HepG2 (cell line): ENCODE data around the gene CDC42BPG. TPM values are rescaled to one million over a fixed set of nuclear protein-coding genes. Genes with fewer than 3 reads are reported as not detected.

ENCODE experiments used
- ASH2L ChIP-seq: fragments of 300-600, 200-600 bp; sonication (generic); IDR thresholded peaks from 2 replicates; pipeline ENCODE4 v1.7.0; 2017; ENCODE audit warnings: low read depth, mild to moderate bottlenecking, moderate library complexity, mixed read lengths, low read length; ENCODE audit not compliant: insufficient read length
- CSRNP1 ChIP-seq: sonication (generic); formaldehyde crosslinking; IDR thresholded peaks from 2 replicates; pipeline ENCODE4 v1.8.1; 2023; ENCODE audit warnings: mild to moderate bottlenecking, missing genetic modification reagents
- DPF2 ChIP-seq: sonication (generic); formaldehyde crosslinking; IDR thresholded peaks from 2 replicates; pipeline ENCODE4 v1.4.0; 2020; ENCODE audit warnings: mild to moderate bottlenecking, low read depth, missing genetic modification reagents, borderline replicate concordance
- GATAD1 ChIP-seq: IDR thresholded peaks from 2 replicates; pipeline ENCODE4 v1.6.1; 2016; ENCODE audit warnings: missing genetic modification reagents, missing compliant biosample characterization
- HDAC2 ChIP-seq: sonication (generic); formaldehyde crosslinking; IDR thresholded peaks from 2 replicates; pipeline ENCODE4 v1.4.0; 2020; ENCODE audit warnings: missing genetic modification reagents
- HOXA3 ChIP-seq: sonication (generic); formaldehyde crosslinking; IDR thresholded peaks from 2 replicates; pipeline ENCODE4 v1.5.0; 2020; ENCODE audit warnings: missing genetic modification reagents
- PHF21A ChIP-seq: sonication (generic); formaldehyde crosslinking; IDR thresholded peaks from 2 replicates; pipeline ENCODE4 v1.5.0; 2020; ENCODE audit warnings: mild to moderate bottlenecking, missing genetic modification reagents
- RBAK ChIP-seq: sonication (generic); formaldehyde crosslinking; IDR thresholded peaks from 2 replicates; pipeline ENCODE4 v1.5.1; 2020; ENCODE audit warnings: mild to moderate bottlenecking, missing genetic modification reagents
- RNF2 ChIP-seq: fragments of 450-650 bp; conservative IDR thresholded peaks from 2 replicates; pipeline ENCODE4 v1.6.1; 2016; ENCODE audit warnings: low read depth
- TCF7 ChIP-seq: sonication (generic); IDR thresholded peaks from 2 replicates; pipeline ENCODE4 v1.6.1; 2016; ENCODE audit warnings: antibody characterized with exemption, low read depth
- TERF1 ChIP-seq: sonication (generic); formaldehyde crosslinking; IDR thresholded peaks from 2 replicates; pipeline ENCODE4 v1.8.0; 2022; ENCODE audit warnings: mild to moderate bottlenecking, missing genetic modification reagents, moderate library complexity
- TSC22D2 ChIP-seq: sonication (generic); formaldehyde crosslinking; IDR thresholded peaks from 2 replicates; pipeline ENCODE4 v1.5.1; 2020; ENCODE audit warnings: missing genetic modification reagents, mild to moderate bottlenecking, borderline replicate concordance
- U2AF2 ChIP-seq: fragments of 200-400 bp; formaldehyde crosslinking; IDR thresholded peaks from 2 replicates; pipeline ENCODE4 v1.6.1; 2017; ENCODE audit warnings: low read depth, mild to moderate bottlenecking, low read length
- ZBTB21 ChIP-seq: sonication (generic); formaldehyde crosslinking; IDR thresholded peaks from 2 replicates; pipeline ENCODE4 v1.4.0; 2020; ENCODE audit warnings: missing genetic modification reagents
- ZKSCAN1 ChIP-seq: fragments of 150-350 bp; IDR thresholded peaks from 2 replicates; pipeline ENCODE4 v1.6.1; 2014; ENCODE audit warnings: low read length
- ZNF12 ChIP-seq: sonication (generic); formaldehyde crosslinking; IDR thresholded peaks from 2 replicates; pipeline ENCODE4 v1.5.0; 2020; ENCODE audit warnings: missing genetic modification reagents
- ZNF160 ChIP-seq: sonication (generic); formaldehyde crosslinking; IDR thresholded peaks from 2 replicates; pipeline ENCODE4 v1.8.0; 2022; ENCODE audit warnings: mild to moderate bottlenecking, inconsistent platforms, missing genetic modification reagents
- ZNF572 ChIP-seq: sonication (generic); formaldehyde crosslinking; IDR thresholded peaks from 2 replicates; pipeline ENCODE4 v1.5.1; 2020; ENCODE audit warnings: mild to moderate bottlenecking, missing genetic modification reagents
- ZNF709 ChIP-seq: sonication (generic); formaldehyde crosslinking; IDR thresholded peaks from 2 replicates; pipeline ENCODE4 v1.5.0; 2020; ENCODE audit warnings: mild to moderate bottlenecking, missing genetic modification reagents
- ZNF746 ChIP-seq: sonication (generic); formaldehyde crosslinking; IDR thresholded peaks from 2 replicates; pipeline ENCODE4 v1.8.0; 2022; ENCODE audit warnings: mild to moderate bottlenecking, missing genetic modification reagents
- ZNF816 ChIP-seq: sonication (generic); formaldehyde crosslinking; IDR thresholded peaks from 2 replicates; pipeline ENCODE4 v1.8.0; 2022; ENCODE audit warnings: missing genetic modification reagents, mild to moderate bottlenecking, borderline replicate concordance
- ZNF839 ChIP-seq: sonication (generic); formaldehyde crosslinking; IDR thresholded peaks from 2 replicates; pipeline ENCODE4 v1.4.0; 2020; ENCODE audit warnings: missing genetic modification reagents, mild to moderate bottlenecking, borderline replicate concordance
- ZNF878 ChIP-seq: sonication (generic); formaldehyde crosslinking; IDR thresholded peaks from 2 replicates; pipeline ENCODE4 v1.8.1; 2023; ENCODE audit warnings: mild to moderate bottlenecking, missing genetic modification reagents, moderate library complexity
- ZSCAN12 ChIP-seq: sonication (generic); formaldehyde crosslinking; IDR thresholded peaks from 2 replicates; pipeline ENCODE4 v1.9.0; 2021; ENCODE audit warnings: mild to moderate bottlenecking, missing genetic modification reagents
- polyA plus RNA-seq, 8 experiments: library from polyadenylated mRNA; depleted of rRNA in 3 of 8; stranded (reverse) in 7 of 8; unstranded in 1 of 8; fragments of >200 nt; fragmentation: Illumina TruSeq in 4 of 8; extraction: Trizol in 4 of 8; gene quantifications; 2 replicates each; pipeline versions ENCODE4 v1.2.1 to v1.2.3, GENCODE V29; 2011 to 2016; ENCODE audit warnings: low read depth in 4 of 8, missing spikeins in 1 of 8, mixed read lengths in 1 of 8; ENCODE audit not compliant: insufficient read depth in 1 of 8
- total RNA-seq, 5 experiments: library from RNA; depleted of rRNA; stranded (reverse); fragments of >200 nt; fragmentation: Illumina TruSeq; extraction: Trizol; gene quantifications; 2 replicates each; pipeline ENCODE4 v1.2.3, GENCODE V29; 2016; ENCODE audit warnings: low read depth in 1 of 5
- TF ChIP-seq, protein P1 (sequence below): sonication (generic); formaldehyde crosslinking; IDR thresholded peaks from 2 replicates; pipeline ENCODE4 v1.5.0; 2020; ENCODE audit warnings: mild to moderate bottlenecking, missing genetic modification reagents, moderate library complexity
- TF ChIP-seq, protein P2 (sequence below): sonication (generic); formaldehyde crosslinking; IDR thresholded peaks from 2 replicates; pipeline ENCODE4 v1.8.0; 2022; ENCODE audit warnings: missing genetic modification reagents, mild to moderate bottlenecking, inconsistent platforms, borderline replicate concordance

Gene CDC42BPG
- total and polyA plus RNA-seq, 2 of the 13 experiments (the other 11 are each of a cell fraction or from before 2014, with no cell fraction given): 0.55 to 1.4 TPM

- TF ChIP-seq ZNF572 (CRISPR knock-in tag) (no peak), U2AF2 (no peak), HDAC2 (CRISPR knock-in tag) (no peak), ASH2L (no peak), ZNF746 (peak; percentile 22; the same call in 1 of the 2 replicates), ZNF12 (CRISPR knock-in tag) (no peak), HOXA3 (CRISPR knock-in tag) (no peak; the same call in 1 of the 2 replicates), TSC22D2 (CRISPR knock-in tag) (no peak), TCF7 (no peak), RBAK (CRISPR knock-in tag) (no peak), RNF2 (no peak), ZBTB21 (CRISPR knock-in tag) (no peak), ZNF160 (CRISPR knock-in tag) (no peak), ZNF816 (CRISPR knock-in tag) (no peak), CSRNP1 (CRISPR knock-in tag) (no peak), ZNF709 (0 out of 2 replicates have a peak, but pooled peaks have one; percentile 19), GATAD1 (no peak), TERF1 (CRISPR knock-in tag) (no peak), ZNF878 (CRISPR knock-in tag) (no peak), ZNF839 (no peak), DPF2 (CRISPR knock-in tag) (no peak), ZSCAN12 (no peak), PHF21A (no peak), ZKSCAN1 (no peak)
- TF ChIP-seq, protein P1, sequence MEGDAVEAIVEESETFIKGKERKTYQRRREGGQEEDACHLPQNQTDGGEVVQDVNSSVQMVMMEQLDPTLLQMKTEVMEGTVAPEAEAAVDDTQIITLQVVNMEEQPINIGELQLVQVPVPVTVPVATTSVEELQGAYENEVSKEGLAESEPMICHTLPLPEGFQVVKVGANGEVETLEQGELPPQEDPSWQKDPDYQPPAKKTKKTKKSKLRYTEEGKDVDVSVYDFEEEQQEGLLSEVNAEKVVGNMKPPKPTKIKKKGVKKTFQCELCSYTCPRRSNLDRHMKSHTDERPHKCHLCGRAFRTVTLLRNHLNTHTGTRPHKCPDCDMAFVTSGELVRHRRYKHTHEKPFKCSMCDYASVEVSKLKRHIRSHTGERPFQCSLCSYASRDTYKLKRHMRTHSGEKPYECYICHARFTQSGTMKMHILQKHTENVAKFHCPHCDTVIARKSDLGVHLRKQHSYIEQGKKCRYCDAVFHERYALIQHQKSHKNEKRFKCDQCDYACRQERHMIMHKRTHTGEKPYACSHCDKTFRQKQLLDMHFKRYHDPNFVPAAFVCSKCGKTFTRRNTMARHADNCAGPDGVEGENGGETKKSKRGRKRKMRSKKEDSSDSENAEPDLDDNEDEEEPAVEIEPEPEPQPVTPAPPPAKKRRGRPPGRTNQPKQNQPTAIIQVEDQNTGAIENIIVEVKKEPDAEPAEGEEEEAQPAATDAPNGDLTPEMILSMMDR (CRISPR knock-in tag): peak; percentile 58
- TF ChIP-seq, protein P2, sequence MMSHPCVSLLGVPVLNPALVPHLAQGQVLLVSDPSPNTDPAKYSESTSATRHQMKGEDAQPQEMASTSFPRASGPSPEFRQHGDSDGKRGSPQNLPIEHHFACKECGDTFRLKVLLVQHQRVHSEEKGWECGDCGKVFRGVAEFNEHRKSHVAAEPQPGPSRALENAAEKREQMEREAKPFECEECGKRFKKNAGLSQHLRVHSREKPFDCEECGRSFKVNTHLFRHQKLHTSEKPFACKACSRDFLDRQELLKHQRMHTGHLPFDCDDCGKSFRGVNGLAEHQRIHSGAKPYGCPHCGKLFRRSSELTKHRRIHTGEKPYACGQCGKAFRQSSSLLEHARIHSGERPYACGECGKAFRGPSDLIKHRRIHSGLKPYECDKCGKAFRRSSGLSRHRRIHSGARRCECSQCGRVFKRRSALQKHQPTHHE: no peak
Observed at GRCh38 chr11:64844330-64845128, at the start of gene CDC42BPG (continued).
